ENCODE results near the gene SPEG. TPM values are rescaled to one million over a fixed set of nuclear protein-coding genes. Genes with fewer than 3 reads are reported as not detected.

The SPEG gene
- polyA plus RNA-seq, 3 donors: not detected

DNA sequence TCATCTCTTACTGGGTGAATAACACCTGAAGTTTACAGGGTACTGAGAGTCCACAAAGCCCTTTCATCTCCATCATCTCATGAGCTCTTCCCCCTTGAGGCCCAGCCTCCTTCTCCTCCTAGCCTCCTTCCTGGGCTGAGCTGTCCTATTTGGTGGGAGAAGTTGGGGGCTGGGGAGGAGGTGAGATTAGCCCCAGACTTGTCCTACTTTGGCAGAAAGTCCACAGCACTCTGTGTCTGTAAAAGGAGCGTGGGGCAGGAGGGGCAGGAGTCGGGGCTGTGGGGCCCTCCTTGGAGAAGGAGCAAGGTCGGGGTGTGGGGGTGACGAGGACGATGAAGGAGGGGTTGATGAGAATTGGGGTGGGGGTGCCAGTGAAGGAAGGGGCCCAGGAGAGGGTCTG is 26.4 kb upstream of the SPEG start:
- 88% methylated on average over 5 of the region's 5 CpGs for WGBS (ENCODE audit: insufficient coverage)
- H3K9me3 ChIP-seq (replicated peaks in 1 of 2; ENCODE audit: control insufficient read depth in 1 of 2, insufficient read depth in 1 of 2, low read length in 2 of 2): peaks cover 6 to 11% of the 10 kb centered on the region in 2 donors
- H3K4me3 ChIP-seq (replicated peaks in 1 of 3; ENCODE audit: low read depth in 2 of 3, low read length in 3 of 3): no peak overlapping the region
- peak overlapping the region in 1 of 2 donors; percentile 30 for H3K4me3 Mint-ChIP-seq
- DNase-seq: no peak
- H3K9me3 Mint-ChIP-seq: peaks cover 0 to 24% (median 19%) of the 10 kb centered on the region in 7 donors
- H3K27ac ChIP-seq (ENCODE audit: low read depth in 1 of 2, low read length in 2 of 2): no peak overlapping the region
- intact Hi-C loops (cut with micrococcal nuclease): no loop called here
- H3K27me3 ChIP-seq (ENCODE audit: control insufficient read depth in 2 of 2, insufficient read depth in 2 of 2, low read length in 2 of 2): peaks cover 0 to 3% of the 10 kb centered on the region in 2 donors
- no peaks in the 10 kb centered on the region for H3K4me1 Mint-ChIP-seq
- no peak overlapping the region for H2AFZ ChIP-seq (ENCODE audit: insufficient read depth, low read depth, low read length, poor library complexity, severe bottlenecking)
- TF ChIP-seq CTCF (IDR thresholded peaks at IDR 0.05): no peak
- no peaks in the 10 kb centered on the region for H3K79me2 ChIP-seq (ENCODE audit: insufficient read depth, low read length)
- no peaks in the 10 kb centered on the region for H3K36me3 ChIP-seq (replicated peaks in 1 of 2; ENCODE audit: control insufficient read depth in 1 of 2, insufficient read depth in 2 of 2, low read length in 2 of 2)
- no peaks in the 10 kb centered on the region for H4K20me1 ChIP-seq (ENCODE audit: insufficient read depth, low read length)
- H3K36me3 Mint-ChIP-seq: no peaks in the 10 kb centered on the region
- no peak overlapping the region for H3K27ac Mint-ChIP-seq
- no peak overlapping the region for H3K9ac ChIP-seq (ENCODE audit: insufficient read depth, low read length, poor library complexity, severe bottlenecking)
- H3K27me3 Mint-ChIP-seq (ENCODE audit: low read depth in 3 of 3): peaks cover 14 to 35% (median 29%) of the 10 kb centered on the region in 3 donors
- no peak overlapping the region for H3K4me2 ChIP-seq (replicated peaks; ENCODE audit: extremely low read depth, low read length, poor library complexity, severe bottlenecking)
- H3K4me1 ChIP-seq (ENCODE audit: control insufficient read depth in 1 of 2, insufficient read depth in 2 of 2, low read length in 2 of 2): no peaks in the 10 kb centered on the region

DNA sequence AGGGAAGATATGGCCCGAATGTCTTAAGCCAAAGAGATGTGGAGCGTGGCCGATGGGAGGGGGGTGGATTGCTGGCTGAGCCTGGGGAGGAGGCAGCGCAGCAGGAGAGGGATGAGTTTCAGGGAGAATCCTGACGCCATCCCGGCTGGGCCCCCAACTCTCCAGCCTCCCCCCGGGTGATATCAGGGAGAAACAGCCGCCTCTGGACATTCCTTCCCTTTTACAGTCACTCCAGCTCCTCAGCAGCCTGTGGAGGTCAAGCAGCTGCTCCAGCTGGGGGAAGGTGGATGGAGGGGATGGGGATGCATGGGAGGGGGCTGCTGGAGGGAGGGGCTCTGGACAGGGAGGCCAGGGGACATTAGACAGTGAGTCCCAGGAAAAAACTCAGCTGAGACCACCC is 26.0 kb upstream of the SPEG start:
- Histone ChIP-seq H3K4me2 (replicated peaks; ENCODE audit: extremely low read depth, low read length, poor library complexity, severe bottlenecking) (no peak overlapping the region), H3K9me3 (replicated peaks in 1 of 2; ENCODE audit: control insufficient read depth in 1 of 2, insufficient read depth in 1 of 2, low read length in 2 of 2) (peaks cover 6 to 11% of the 10 kb centered on the region in 2 donors), H3K4me3 (replicated peaks in 1 of 3; ENCODE audit: low read depth in 2 of 3, low read length in 3 of 3) (no peak overlapping the region), H4K20me1 (ENCODE audit: insufficient read depth, low read length) (no peaks in the 10 kb centered on the region), H3K36me3 (replicated peaks in 1 of 2; ENCODE audit: control insufficient read depth in 1 of 2, insufficient read depth in 2 of 2, low read length in 2 of 2) (no peaks in the 10 kb centered on the region), H3K79me2 (ENCODE audit: insufficient read depth, low read length) (no peaks in the 10 kb centered on the region), H2AFZ (ENCODE audit: insufficient read depth, low read depth, low read length, poor library complexity, severe bottlenecking) (no peak overlapping the region), H3K27me3 (ENCODE audit: control insufficient read depth in 2 of 2, insufficient read depth in 2 of 2, low read length in 2 of 2) (peaks cover 0 to 7% of the 10 kb centered on the region in 2 donors), H3K27ac (ENCODE audit: low read depth in 1 of 2, low read length in 2 of 2) (no peak overlapping the region), H3K9ac (ENCODE audit: insufficient read depth, low read length, poor library complexity, severe bottlenecking) (no peak overlapping the region), H3K4me1 (ENCODE audit: control insufficient read depth in 1 of 2, insufficient read depth in 2 of 2, low read length in 2 of 2) (no peaks in the 10 kb centered on the region)
- peaks cover 0 to 24% (median 19%) of the 10 kb centered on the region in 7 donors for H3K9me3 Mint-ChIP-seq
- H3K27ac Mint-ChIP-seq: no peak overlapping the region
- no peaks in the 10 kb centered on the region for H3K4me1 Mint-ChIP-seq
- no peaks in the 10 kb centered on the region for H3K36me3 Mint-ChIP-seq
- H3K27me3 Mint-ChIP-seq (ENCODE audit: low read depth in 3 of 3): peaks cover 18 to 37% (median 29%) of the 10 kb centered on the region in 3 donors
- DNase-seq: no peak
- TF ChIP-seq CTCF (IDR thresholded peaks at IDR 0.05): no peak
- WGBS (ENCODE audit: insufficient coverage): 96% methylated on average over 3 of the region's 8 CpGs
- intact Hi-C loops (cut with micrococcal nuclease): no loop called here
- no peak overlapping the region for H3K4me3 Mint-ChIP-seq
